ENCODE results near the gene PPIF. TPM values are rescaled to one million over a fixed set of nuclear protein-coding genes. Genes with fewer than 3 reads are reported as not detected.

Gene PPIF
- total RNA-seq, 1 experiment from 2014 or later: 160 TPM

- no peak for DNase-seq (ENCODE audit: low spot score)
- BruUV-seq (replicated peaks): no TSS peak
- no peak overlapping the region for H3K4me3 ChIP-seq (ENCODE audit: low read depth, low read length, poor library complexity, severe bottlenecking)
- intact Hi-C loops (cut with micrococcal nuclease; ENCODE audit: unreplicated experiment): no loop called here
- H3K27me3 ChIP-seq (replicated peaks; ENCODE audit: insufficient read depth, low read depth, low read length, poor library complexity): no peaks in the 10 kb centered on the region
- TF ChIP-seq EZH2 (IDR thresholded peaks at IDR 0.05; ENCODE audit: borderline replicate concordance, low read depth, low read length, poor library complexity, severe bottlenecking): no peak
- TF ChIP-seq CTCF (conservative IDR thresholded peaks at IDR 0.05; ENCODE audit: low read depth, low read length): no peak
- no peak overlapping the region for H3K27ac ChIP-seq (ENCODE audit: low read depth, low read length, poor library complexity, severe bottlenecking)
- ChIA-PET CTCF (no interaction called here), POLR2A (ENCODE audit: low non-redundant PET) (interaction anchor here (0.5 kb wide), 1 partner anchor 14 kb away, joined by 8 read pairs; no protein-coding TSS in a partner anchor)
- no peaks in the 10 kb centered on the region for H3K9me3 ChIP-seq (ENCODE audit: low read depth, low read length, poor library complexity, severe bottlenecking)
- H3K36me3 ChIP-seq (ENCODE audit: insufficient read depth, low read length, poor library complexity, severe bottlenecking): peaks cover 5% of the 10 kb centered on the region
- peaks cover 21% of the 10 kb centered on the region for H3K4me1 ChIP-seq (ENCODE audit: insufficient read depth, low read length, poor library complexity, severe bottlenecking)
Observed at GRCh38 chr10:79314761-79315601, 32.3 kb upstream of the PPIF start.

- no peak for DNase-seq (ENCODE audit: low spot score)
- H3K4me3 ChIP-seq (ENCODE audit: low read depth, low read length, poor library complexity, severe bottlenecking): no peak overlapping the region
- intact Hi-C loops (cut with micrococcal nuclease; ENCODE audit: unreplicated experiment): no loop called here
- CTCF ChIA-PET: no interaction called here
- peaks cover 5% of the 10 kb centered on the region for H3K36me3 ChIP-seq (ENCODE audit: insufficient read depth, low read length, poor library complexity, severe bottlenecking)
- no TSS peak for BruUV-seq (replicated peaks)
- no peaks in the 10 kb centered on the region for H3K27me3 ChIP-seq (replicated peaks; ENCODE audit: insufficient read depth, low read depth, low read length, poor library complexity)
- POLR2A ChIA-PET (ENCODE audit: low non-redundant PET): interaction anchor here (0.5 kb wide), 1 partner anchor 14 kb away, joined by 8 read pairs; no protein-coding TSS in a partner anchor
- no peak overlapping the region for H3K27ac ChIP-seq (ENCODE audit: low read depth, low read length, poor library complexity, severe bottlenecking)
- peaks cover 21% of the 10 kb centered on the region for H3K4me1 ChIP-seq (ENCODE audit: insufficient read depth, low read length, poor library complexity, severe bottlenecking)
- no peaks in the 10 kb centered on the region for H3K9me3 ChIP-seq (ENCODE audit: low read depth, low read length, poor library complexity, severe bottlenecking)
- TF ChIP-seq CTCF (conservative IDR thresholded peaks at IDR 0.05; ENCODE audit: low read depth, low read length) (no peak), EZH2 (IDR thresholded peaks at IDR 0.05; ENCODE audit: borderline replicate concordance, low read depth, low read length, poor library complexity, severe bottlenecking) (no peak)
Observed at GRCh38 chr10:79315602-79315920, 31.7 kb upstream of the PPIF start.

GRCh38 chr10:79316671-79317431, 30.4 kb upstream of the PPIF start:
- peaks cover 5% of the 10 kb centered on the region for H3K36me3 ChIP-seq (ENCODE audit: insufficient read depth, low read length, poor library complexity, severe bottlenecking)
- DNase-seq (ENCODE audit: low spot score): peak; percentile 42
- peaks cover 21% of the 10 kb centered on the region for H3K4me1 ChIP-seq (ENCODE audit: insufficient read depth, low read length, poor library complexity, severe bottlenecking)
- no peaks in the 10 kb centered on the region for H3K9me3 ChIP-seq (ENCODE audit: low read depth, low read length, poor library complexity, severe bottlenecking)
- no TSS peak for BruUV-seq (replicated peaks)
- peak overlapping the region; percentile 49 for H3K27ac ChIP-seq (ENCODE audit: low read depth, low read length, poor library complexity, severe bottlenecking)
- CTCF ChIA-PET: no interaction called here
- TF ChIP-seq EZH2 (IDR thresholded peaks at IDR 0.05; ENCODE audit: borderline replicate concordance, low read depth, low read length, poor library complexity, severe bottlenecking): no peak
- no peak for TF ChIP-seq CTCF (conservative IDR thresholded peaks at IDR 0.05; ENCODE audit: low read depth, low read length)
- POLR2A ChIA-PET (ENCODE audit: low non-redundant PET): interaction anchor here (0.6 kb wide), 1 partner anchor 348 kb away, joined by 3 read pairs; no protein-coding TSS in a partner anchor
- H3K4me3 ChIP-seq (ENCODE audit: low read depth, low read length, poor library complexity, severe bottlenecking): no peak overlapping the region
- H3K27me3 ChIP-seq (replicated peaks; ENCODE audit: insufficient read depth, low read depth, low read length, poor library complexity): no peaks in the 10 kb centered on the region
- intact Hi-C loops (cut with micrococcal nuclease; ENCODE audit: unreplicated experiment): no loop called here

All from A673 (cell line).